WERI-Rb-1 (cell line): Measurements from ENCODE around the gene CIDEB.
A peak's percentile ranks its signal among the peaks of the same experiment; 100 is the strongest.
"Not testable (repeated sequence)": the region's sequence is repeated elsewhere in the genome, so short reads cannot be mapped to it uniquely, and the experiment has no call there.

Source experiments
- DNase-seq: peaks from one replicate; pipeline ENCODE4 v3.0.0-alpha.2; 2020
- H3K27ac ChIP-seq: fragments of 250-450 bp; sonication (Bioruptor Pico); 2 replicates; pipeline ENCODE4 v1.5.1; 2020; ENCODE audit warnings: mild to moderate bottlenecking, moderate library complexity
- H3K27me3 ChIP-seq: fragments of 250-450 bp; sonication (Bioruptor Pico); 2 replicates; pipeline ENCODE4 v1.5.1; 2021; ENCODE audit warnings: mild to moderate bottlenecking, low read depth, moderate library complexity; ENCODE audit not compliant: insufficient read depth, severe bottlenecking
- H3K36me3 ChIP-seq: fragments of 250-450 bp; sonication (Bioruptor Pico); 2 replicates; pipeline ENCODE4 v1.5.1; 2020; ENCODE audit warnings: mild to moderate bottlenecking, moderate library complexity
- H3K4me3 ChIP-seq: 2 replicates; pipeline ENCODE4 v1.5.1; 2011; ENCODE audit warnings: low read depth, mild to moderate bottlenecking, control low read depth, low read length
- H3K9me3 ChIP-seq: fragments of 250-450 bp; sonication (Bioruptor Pico); 2 replicates; pipeline ENCODE4 v1.5.1; 2021; ENCODE audit warnings: mild to moderate bottlenecking, moderate library complexity; ENCODE audit not compliant: severe bottlenecking
- CTCF ChIP-seq: IDR thresholded peaks from 2 replicates; pipeline ENCODE4 v1.5.1; 2011; ENCODE audit warnings: low read depth, mild to moderate bottlenecking, control low read depth, inconsistent platforms, low read length

Gene CIDEB

GRCh38 chr14:24329073-24329663 is 21.4 kb upstream of the CIDEB start:
- DNase-seq: no peak
- no peaks in the 10 kb centered on the region for H3K9me3 ChIP-seq
- H3K27me3 ChIP-seq: peaks cover 2% of the 10 kb centered on the region
- H3K36me3 ChIP-seq: no peaks in the 10 kb centered on the region
- no peak overlapping the region for H3K4me3 ChIP-seq
- H3K27ac ChIP-seq: no peak overlapping the region
- TF ChIP-seq CTCF: no peak

GRCh38 chr14:24327914-24328313 is 20.1 kb upstream of the CIDEB start:
- peak; percentile 69 for DNase-seq
- not testable (repeated sequence) for H3K36me3 ChIP-seq, H3K9me3 ChIP-seq, H3K27ac ChIP-seq, H3K4me3 ChIP-seq, H3K27me3 ChIP-seq
- TF ChIP-seq CTCF: peak; percentile 41

- H3K36me3 ChIP-seq: no peaks in the 10 kb centered on the region
- H3K9me3 ChIP-seq: no peaks in the 10 kb centered on the region
- no peak for TF ChIP-seq CTCF
- no peak overlapping the region for H3K4me3 ChIP-seq
- no peak for DNase-seq
- H3K27me3 ChIP-seq: no peaks in the 10 kb centered on the region
- no peak overlapping the region for H3K27ac ChIP-seq
Observed at GRCh38 chr14:24327303-24327702, 19.5 kb upstream of the CIDEB start.

- no peaks in the 10 kb centered on the region for H3K9me3 ChIP-seq
- H3K36me3 ChIP-seq: no peaks in the 10 kb centered on the region
- no peaks in the 10 kb centered on the region for H3K27me3 ChIP-seq
- no peak for DNase-seq
- H3K27ac ChIP-seq: no peak overlapping the region
- no peak for TF ChIP-seq CTCF
- no peak overlapping the region for H3K4me3 ChIP-seq
Observed at GRCh38 chr14:24325963-24326362, 18.2 kb upstream of the CIDEB start.

- Histone ChIP-seq H3K27me3 (no peaks in the 10 kb centered on the region), H3K27ac (peak overlapping the region; percentile 20; the same call in 1 of the 2 replicates), H3K36me3 (no peaks in the 10 kb centered on the region), H3K4me3 (no peak overlapping the region), H3K9me3 (no peaks in the 10 kb centered on the region)
- no peak for TF ChIP-seq CTCF
- no peak for DNase-seq
Observed at GRCh38 chr14:24325041-24325530, 17.3 kb upstream of the CIDEB start.

- H3K4me3 ChIP-seq: no peak overlapping the region
Observed at GRCh38 chr14:24324024-24324423, 16.2 kb upstream of the CIDEB start.

More at GRCh38 chr14:24324024-24324423, 16.2 kb upstream of the CIDEB start:
- no peaks in the 10 kb centered on the region for H3K9me3 ChIP-seq
- H3K27me3 ChIP-seq: no peaks in the 10 kb centered on the region
- TF ChIP-seq CTCF: no peak
- H3K36me3 ChIP-seq: no peaks in the 10 kb centered on the region
- no peak for DNase-seq
- H3K27ac ChIP-seq: no peak overlapping the region
